NCI-H1417 treated with DMSO at 0.1 percent for 48 hours (cell line): ENCODE data around the gene SMARCAL1.

Experiments used
- DNase-seq: peaks from one replicate; lab custom pipeline; 2025; lab: John Stamatoyannopoulos, UW

Gene SMARCAL1

GRCh38 chr2:216477283-216478035 is 65.2 kb downstream of the SMARCAL1 start:
- DNase-seq: no peak

- no peak for DNase-seq
Measured at GRCh38 chr2:216478151-216478550, 65.9 kb downstream of the SMARCAL1 start.

- no peak for DNase-seq
Measured at GRCh38 chr2:216478791-216479190, 66.5 kb downstream of the SMARCAL1 start.

- no peak for DNase-seq
Measured at GRCh38 chr2:216480221-216480620, 67.9 kb downstream of the SMARCAL1 start.

- no peak for DNase-seq
Measured at GRCh38 chr2:216482640-216483039, 70.4 kb downstream of the SMARCAL1 start.

- no peak for DNase-seq
Measured at GRCh38 chr2:216485237-216485636, 73.0 kb downstream of the SMARCAL1 start.

- no peak for DNase-seq
Measured at GRCh38 chr2:216485745-216486144, 73.5 kb downstream of the SMARCAL1 start.

- no peak for DNase-seq
Measured at GRCh38 chr2:216486271-216486670, 74.0 kb downstream of the SMARCAL1 start.

GRCh38 chr2:216486708-216487107 is 74.4 kb downstream of the SMARCAL1 start:
- no peak for DNase-seq

- no peak for DNase-seq
Measured at GRCh38 chr2:216490061-216490460, 77.8 kb downstream of the SMARCAL1 start.

GRCh38 chr2:216491793-216492596 is 79.7 kb downstream of the SMARCAL1 start:
- DNase-seq: no peak

- no peak for DNase-seq
Measured at GRCh38 chr2:216492597-216493333, 80.5 kb downstream of the SMARCAL1 start.

GRCh38 chr2:216493334-216493685 is 81.0 kb downstream of the SMARCAL1 start:
- DNase-seq: no peak

GRCh38 chr2:216495656-216496055 is 83.4 kb downstream of the SMARCAL1 start:
- no peak for DNase-seq

- no peak for DNase-seq
Measured at GRCh38 chr2:216497382-216498069, 85.2 kb downstream of the SMARCAL1 start.

- no peak for DNase-seq
Measured at GRCh38 chr2:216498070-216498378, 85.7 kb downstream of the SMARCAL1 start.

- peak; percentile 85 for DNase-seq
Measured at GRCh38 chr2:216498379-216499352, 86.4 kb downstream of the SMARCAL1 start, which contains the start of gene RPL37A. TSS of gene RPL37A (plus strand) at chr2:216498844. CDS start at chr2:216498875, 31 bp downstream.

- DNase-seq: no peak
Measured at GRCh38 chr2:216499641-216500218, 87.4 kb downstream of the SMARCAL1 start.

- DNase-seq: no peak
Measured at GRCh38 chr2:216500572-216500971, 88.3 kb downstream of the SMARCAL1 start.

- no peak for DNase-seq
Measured at GRCh38 chr2:216501854-216502253, 89.6 kb downstream of the SMARCAL1 start.
